K562 (cell line): ENCODE measurements around the gene OR5B21. TPM values are rescaled to one million over a fixed set of nuclear protein-coding genes. Genes with fewer than 3 reads are reported as not detected.

Source experiments
- ARID2 ChIP-seq: fragments of 450-650 bp; IDR thresholded peaks from 2 replicates; pipeline ENCODE4 v1.6.1; 2017; ENCODE audit warnings: antibody characterized with exemption, mild to moderate bottlenecking
- CHD4 ChIP-seq: fragments of 200-600 bp; sonication (generic); IDR thresholded peaks from 3 replicates; pipeline ENCODE4 v1.6.1; 2012; ENCODE audit warnings: low read depth, mild to moderate bottlenecking, mixed read lengths, low read length, inconsistent platforms; ENCODE audit not compliant: insufficient read depth, insufficient replicate concordance, poor library complexity, severe bottlenecking
- COPS2 ChIP-seq: fragments of 450-650 bp; conservative IDR thresholded peaks from 2 replicates; pipeline ENCODE4 v1.6.1; 2016; ENCODE audit warnings: mild to moderate bottlenecking, moderate library complexity
- CTBP1 ChIP-seq: fragments of 450-650 bp; IDR thresholded peaks from 2 replicates; pipeline ENCODE4 v1.6.1; 2016; ENCODE audit warnings: borderline replicate concordance
- DACH1 ChIP-seq: fragments of 450-650 bp; IDR thresholded peaks from 2 replicates; pipeline ENCODE4 v1.6.1; 2018; ENCODE audit not compliant: partially characterized antibody
- ELF1 ChIP-seq: fragments of 200-800 bp; sonication (Bioruptor generic); IDR thresholded peaks from 2 replicates; pipeline ENCODE4 v1.6.1; 2016; ENCODE audit warnings: missing genetic modification characterization, missing compliant biosample characterization
- HDAC2 ChIP-seq: fragments of 450-650 bp; IDR thresholded peaks from 2 replicates; pipeline ENCODE4 v1.6.1; 2016; ENCODE audit warnings: mild to moderate bottlenecking
- LARP7 ChIP-seq: fragments of 450-650 bp; IDR thresholded peaks from 2 replicates; pipeline ENCODE4 v1.6.1; 2016
- MAFF ChIP-seq: IDR thresholded peaks from 2 replicates; pipeline ENCODE4 v1.6.1; 2012; ENCODE audit warnings: low read length, improper control_type of control experiment
- NUFIP1 ChIP-seq: fragments of 450-650 bp; IDR thresholded peaks from 2 replicates; pipeline ENCODE4 v1.6.1; 2018; ENCODE audit not compliant: partially characterized antibody
- RBM17 ChIP-seq: fragments of 200-400 bp; formaldehyde crosslinking; IDR thresholded peaks from 2 replicates; pipeline ENCODE4 v1.6.1; 2017; ENCODE audit warnings: low read depth, mild to moderate bottlenecking, low read length, borderline replicate concordance
- SMAD3 ChIP-seq: fragments of 450-650 bp; formaldehyde crosslinking; conservative IDR thresholded peaks from 2 replicates; pipeline ENCODE4 v1.4.0; 2020; ENCODE audit warnings: mild to moderate bottlenecking
- ZBTB5 ChIP-seq: fragments of 450-650 bp; IDR thresholded peaks from 2 replicates; pipeline ENCODE4 v1.6.1; 2017; ENCODE audit warnings: antibody characterized with exemption
- ZEB2 ChIP-seq: fragments of 450-650 bp; IDR thresholded peaks from 2 replicates; pipeline ENCODE4 v1.6.1; 2016
- ZNF121 ChIP-seq: sonication (generic); formaldehyde crosslinking; conservative IDR thresholded peaks from 2 replicates; pipeline ENCODE4 v1.8.0; 2022; ENCODE audit warnings: missing genetic modification reagents
- ZNF175 ChIP-seq: fragments of 200-800 bp; sonication (Bioruptor generic); IDR thresholded peaks from 2 replicates; pipeline ENCODE4 v1.6.1; 2016; ENCODE audit warnings: low read depth, mild to moderate bottlenecking, missing genetic modification characterization, missing compliant biosample characterization
- ZNF24 ChIP-seq: fragments of 450-650 bp; IDR thresholded peaks from 2 replicates; pipeline ENCODE4 v1.6.1; 2016
- ZNF3 ChIP-seq: fragments of 250-450 bp; sonication (Bioruptor Pico); IDR thresholded peaks from 2 replicates; pipeline ENCODE4 v1.5.0; 2021; ENCODE audit warnings: mild to moderate bottlenecking, moderate library complexity
- ZNF384 ChIP-seq: IDR thresholded peaks from 2 replicates; pipeline ENCODE4 v1.6.1; 2012; ENCODE audit warnings: low read depth, low read length, improper control_type of control experiment
- ZNF639 ChIP-seq, 2 experiments: fragments of 200-800 bp in 1 of 2; sonication (Bioruptor generic) in 1 of 2; sonication (generic) in 1 of 2; formaldehyde crosslinking in 1 of 2; IDR thresholded peaks in 1 of 2; conservative IDR thresholded peaks in 1 of 2; 2 replicates each; pipeline versions ENCODE4 v1.5.0 to v1.6.1; 2016 to 2020; ENCODE audit warnings: missing compliant biosample characterization in 1 of 2, missing genetic modification characterization in 1 of 2, missing genetic modification reagents in 1 of 2
- ZNF76 ChIP-seq: fragments of 250-450 bp; sonication (Bioruptor Pico); IDR thresholded peaks from 2 replicates; pipeline ENCODE4 v1.4.0; 2020; ENCODE audit warnings: mild to moderate bottlenecking, moderate library complexity, borderline replicate concordance
- polyA plus RNA-seq, 8 experiments: library from polyadenylated mRNA; depleted of rRNA in 4 of 8; stranded (reverse) in 5 of 8; unstranded in 3 of 8; fragments of >200 nt; fragmentation: Nextera tagmentation in 2 of 8; fragmentation: Illumina TruSeq in 1 of 8; extraction: Ambion mirVana in 2 of 8; extraction: Trizol in 1 of 8; gene quantifications; 2 replicates each; pipeline versions ENCODE4 v1.2.1 to v1.2.3, GENCODE V29; 2011 to 2014; ENCODE audit warnings: inconsistent platforms in 1 of 8, missing spikeins in 1 of 8
- total RNA-seq, 7 experiments: library from RNA; depleted of rRNA in 6 of 7; stranded (reverse); fragments of >200 nt in 6 of 7; fragmentation: Illumina TruSeq in 2 of 7; extraction: Trizol in 2 of 7; gene quantifications; 2 replicates each; pipeline versions ENCODE4 v1.2.1 to v1.2.3, GENCODE V29; 2011 to 2021; ENCODE audit warnings: low replicate concordance in 1 of 7
- TF ChIP-seq, protein P1 (sequence below): sonication (generic); formaldehyde crosslinking; IDR thresholded peaks from 2 replicates; pipeline ENCODE4 v1.8.1; 2022; ENCODE audit warnings: missing genetic modification reagents
- TF ChIP-seq, protein P2 (sequence below): fragments of 450-650 bp; formaldehyde crosslinking; IDR thresholded peaks from 2 replicates; pipeline ENCODE4 v1.4.0; 2020; ENCODE audit warnings: mild to moderate bottlenecking, moderate library complexity
- TF ChIP-seq, protein P3 (sequence below): fragments of 450-650 bp; IDR thresholded peaks from 2 replicates; pipeline ENCODE4 v1.6.1; 2018; ENCODE audit warnings: mild to moderate bottlenecking, low read depth; ENCODE audit not compliant: partially characterized antibody

OR5B21 gene
- total and polyA plus RNA-seq, 9 of the 15 experiments (the other 6 are each of a cell fraction or from before 2014, with no cell fraction given), result not detected

DNA sequence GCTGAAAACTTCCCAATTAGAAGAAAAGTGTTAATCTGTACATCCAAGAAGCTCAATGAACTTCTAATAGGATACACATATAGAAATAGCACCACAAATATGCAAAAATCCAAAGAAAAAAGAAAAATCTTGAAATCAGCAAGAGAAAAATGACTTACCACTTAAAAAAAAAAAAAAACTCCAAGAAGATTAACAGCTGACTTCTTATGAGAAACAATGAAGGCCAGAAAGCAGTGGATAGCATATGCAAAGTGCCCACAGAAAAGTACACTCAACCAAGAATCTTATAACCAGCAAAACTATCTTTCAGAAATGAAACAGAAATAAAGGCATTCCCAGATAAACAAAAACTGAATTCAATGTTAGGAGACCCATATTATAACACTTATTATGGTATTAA is 36.0 kb downstream of the OR5B21 start (continued):
- TF ChIP-seq ZNF639 (CRISPR knock-in tag; conservative IDR thresholded peaks at IDR 0.05 in 1 of 2, IDR thresholded peaks at IDR 0.05 in 1 of 2), result no peak
- TF ChIP-seq MAFF, result no peak
- TF ChIP-seq ZNF384, result peak; percentile 96
- TF ChIP-seq CTBP1, result no peak
- TF ChIP-seq ZNF24, result no peak
- TF ChIP-seq, protein P1, sequence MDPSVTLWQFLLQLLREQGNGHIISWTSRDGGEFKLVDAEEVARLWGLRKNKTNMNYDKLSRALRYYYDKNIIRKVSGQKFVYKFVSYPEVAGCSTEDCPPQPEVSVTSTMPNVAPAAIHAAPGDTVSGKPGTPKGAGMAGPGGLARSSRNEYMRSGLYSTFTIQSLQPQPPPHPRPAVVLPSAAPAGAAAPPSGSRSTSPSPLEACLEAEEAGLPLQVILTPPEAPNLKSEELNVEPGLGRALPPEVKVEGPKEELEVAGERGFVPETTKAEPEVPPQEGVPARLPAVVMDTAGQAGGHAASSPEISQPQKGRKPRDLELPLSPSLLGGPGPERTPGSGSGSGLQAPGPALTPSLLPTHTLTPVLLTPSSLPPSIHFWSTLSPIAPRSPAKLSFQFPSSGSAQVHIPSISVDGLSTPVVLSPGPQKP (CRISPR knock-in tag), result no peak
- TF ChIP-seq ZNF175 (CRISPR knock-in tag), result no peak
- TF ChIP-seq ARID2, result no peak
- TF ChIP-seq ZNF121, result no peak
- no peak for TF ChIP-seq COPS2
- TF ChIP-seq CHD4, result no peak
- TF ChIP-seq ZBTB5, result no peak
- TF ChIP-seq ZEB2, result 0 out of 2 replicates have a peak, but pooled peaks have one; percentile 27
- peak; percentile 32 for TF ChIP-seq DACH1
- TF ChIP-seq LARP7, result no peak
- no peak for TF ChIP-seq NUFIP1
- TF ChIP-seq, protein P2, sequence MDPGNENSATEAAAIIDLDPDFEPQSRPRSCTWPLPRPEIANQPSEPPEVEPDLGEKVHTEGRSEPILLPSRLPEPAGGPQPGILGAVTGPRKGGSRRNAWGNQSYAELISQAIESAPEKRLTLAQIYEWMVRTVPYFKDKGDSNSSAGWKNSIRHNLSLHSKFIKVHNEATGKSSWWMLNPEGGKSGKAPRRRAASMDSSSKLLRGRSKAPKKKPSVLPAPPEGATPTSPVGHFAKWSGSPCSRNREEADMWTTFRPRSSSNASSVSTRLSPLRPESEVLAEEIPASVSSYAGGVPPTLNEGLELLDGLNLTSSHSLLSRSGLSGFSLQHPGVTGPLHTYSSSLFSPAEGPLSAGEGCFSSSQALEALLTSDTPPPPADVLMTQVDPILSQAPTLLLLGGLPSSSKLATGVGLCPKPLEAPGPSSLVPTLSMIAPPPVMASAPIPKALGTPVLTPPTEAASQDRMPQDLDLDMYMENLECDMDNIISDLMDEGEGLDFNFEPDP (CRISPR knock-in tag), result no peak
- TF ChIP-seq SMAD3 (CRISPR knock-in tag), result no peak
- TF ChIP-seq ZNF76 (CRISPR knock-in tag), result no peak
- TF ChIP-seq, protein P3, sequence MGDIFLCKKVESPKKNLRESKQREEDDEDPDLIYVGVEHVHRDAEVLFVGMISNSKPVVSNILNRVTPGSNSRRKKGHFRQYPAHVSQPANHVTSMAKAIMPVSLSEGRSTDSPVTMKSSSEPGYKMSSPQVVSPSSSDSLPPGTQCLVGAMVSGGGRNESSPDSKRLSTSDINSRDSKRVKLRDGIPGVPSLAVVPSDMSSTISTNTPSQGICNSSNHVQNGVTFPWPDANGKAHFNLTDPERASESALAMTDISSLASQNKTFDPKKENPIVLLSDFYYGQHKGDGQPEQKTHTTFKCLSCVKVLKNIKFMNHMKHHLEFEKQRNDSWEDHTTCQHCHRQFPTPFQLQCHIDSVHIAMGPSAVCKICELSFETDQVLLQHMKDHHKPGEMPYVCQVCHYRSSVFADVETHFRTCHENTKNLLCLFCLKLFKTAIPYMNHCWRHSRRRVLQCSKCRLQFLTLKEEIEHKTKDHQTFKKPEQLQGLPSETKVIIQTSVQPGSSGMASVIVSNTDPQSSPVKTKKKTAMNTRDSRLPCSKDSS, result peak; percentile 29
- no peak for TF ChIP-seq ZNF3 (CRISPR knock-in tag)
- no peak for TF ChIP-seq HDAC2
- no peak for TF ChIP-seq ELF1 (tag)
- no peak for TF ChIP-seq RBM17
